HepG2 (cell line): Measurements from ENCODE around the gene SULT2A1.

ENCODE experiments used
- ARNT2 ChIP-seq: sonication (generic); formaldehyde crosslinking; IDR thresholded peaks from 2 replicates; pipeline ENCODE4 v1.8.0; 2022; ENCODE audit warnings: mild to moderate bottlenecking, low read depth, missing genetic modification reagents, moderate library complexity
- EZH2 ChIP-seq: conservative IDR thresholded peaks from 2 replicates; pipeline ENCODE4 v1.6.1; 2012; ENCODE audit warnings: mild to moderate bottlenecking, low read depth, low read length, moderate library complexity
- NBN ChIP-seq: fragments of 450-650 bp; conservative IDR thresholded peaks from 2 replicates; pipeline ENCODE4 v1.6.1; 2017
- POLR2AphosphoS5 ChIP-seq: IDR thresholded peaks from 2 replicates; pipeline ENCODE4 v1.6.1; 2012; ENCODE audit warnings: low read depth, low read length
- SALL2 ChIP-seq: sonication (generic); formaldehyde crosslinking; IDR thresholded peaks from 2 replicates; pipeline ENCODE4 v1.8.1; 2023; ENCODE audit warnings: mild to moderate bottlenecking, missing genetic modification reagents, inconsistent platforms
- TP53 ChIP-seq: sonication (generic); formaldehyde crosslinking; conservative IDR thresholded peaks from 2 replicates; pipeline ENCODE4 v1.4.0; 2020; ENCODE audit warnings: missing genetic modification reagents
- ZNF12 ChIP-seq: sonication (generic); formaldehyde crosslinking; IDR thresholded peaks from 2 replicates; pipeline ENCODE4 v1.5.0; 2020; ENCODE audit warnings: missing genetic modification reagents
- TF ChIP-seq, protein P1 (sequence below): sonication (generic); formaldehyde crosslinking; IDR thresholded peaks from 2 replicates; pipeline ENCODE4 v1.5.1; 2020; ENCODE audit warnings: mild to moderate bottlenecking, missing genetic modification reagents, borderline replicate concordance

- TF ChIP-seq SALL2 (CRISPR knock-in tag): no peak
- no peak for TF ChIP-seq EZH2
- TF ChIP-seq, protein P1, sequence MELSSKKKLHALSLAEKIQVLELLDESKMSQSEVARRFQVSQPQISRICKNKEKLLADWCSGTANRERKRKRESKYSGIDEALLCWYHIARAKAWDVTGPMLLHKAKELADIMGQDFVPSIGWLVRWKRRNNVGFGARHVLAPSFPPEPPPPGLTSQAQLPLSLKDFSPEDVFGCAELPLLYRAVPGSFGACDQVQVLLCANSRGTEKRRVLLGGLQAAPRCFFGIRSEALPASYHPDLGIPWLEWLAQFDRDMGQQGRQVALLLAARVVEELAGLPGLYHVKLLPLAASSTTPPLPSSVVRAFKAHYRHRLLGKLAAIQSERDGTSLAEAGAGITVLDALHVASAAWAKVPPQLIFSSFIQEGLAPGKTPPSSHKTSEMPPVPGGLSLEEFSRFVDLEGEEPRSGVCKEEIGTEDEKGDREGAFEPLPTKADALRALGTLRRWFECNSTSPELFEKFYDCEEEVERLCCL (CRISPR knock-in tag): no peak
- no peak for TF ChIP-seq POLR2AphosphoS5
- no peak for TF ChIP-seq NBN
- no peak for TF ChIP-seq ZNF12 (CRISPR knock-in tag)
- TF ChIP-seq TP53 (CRISPR knock-in tag): no peak
- no peak for TF ChIP-seq ARNT2 (CRISPR knock-in tag)
These were observed 59.3 kb downstream of the SULT2A1 start for GRCh38 chr19:47826800-47827199.
